A673 (cell line): ENCODE measurements around the gene TNFSF9.
A peak's percentile ranks its signal among the peaks of the same experiment; 100 is the strongest.

Experiments used
- EZH2 ChIP-seq: fragments of 200-600 bp; sonication (generic); IDR thresholded peaks from 2 replicates; pipeline ENCODE4 v1.6.1; 2017; ENCODE audit warnings: borderline replicate concordance, low read depth, mild to moderate bottlenecking, mixed read lengths, antibody characterized with exemption, low read length; ENCODE audit not compliant: poor library complexity, severe bottlenecking
- TF ChIP-seq, protein P1 (sequence below): fragments of 300-800, 200-600 bp; sonication (generic); conservative IDR thresholded peaks from 2 replicates; pipeline ENCODE4 v1.5.1; 2017; ENCODE audit warnings: low read depth, mild to moderate bottlenecking, antibody characterized with exemption, low read length, moderate library complexity, mixed read lengths

DNA sequence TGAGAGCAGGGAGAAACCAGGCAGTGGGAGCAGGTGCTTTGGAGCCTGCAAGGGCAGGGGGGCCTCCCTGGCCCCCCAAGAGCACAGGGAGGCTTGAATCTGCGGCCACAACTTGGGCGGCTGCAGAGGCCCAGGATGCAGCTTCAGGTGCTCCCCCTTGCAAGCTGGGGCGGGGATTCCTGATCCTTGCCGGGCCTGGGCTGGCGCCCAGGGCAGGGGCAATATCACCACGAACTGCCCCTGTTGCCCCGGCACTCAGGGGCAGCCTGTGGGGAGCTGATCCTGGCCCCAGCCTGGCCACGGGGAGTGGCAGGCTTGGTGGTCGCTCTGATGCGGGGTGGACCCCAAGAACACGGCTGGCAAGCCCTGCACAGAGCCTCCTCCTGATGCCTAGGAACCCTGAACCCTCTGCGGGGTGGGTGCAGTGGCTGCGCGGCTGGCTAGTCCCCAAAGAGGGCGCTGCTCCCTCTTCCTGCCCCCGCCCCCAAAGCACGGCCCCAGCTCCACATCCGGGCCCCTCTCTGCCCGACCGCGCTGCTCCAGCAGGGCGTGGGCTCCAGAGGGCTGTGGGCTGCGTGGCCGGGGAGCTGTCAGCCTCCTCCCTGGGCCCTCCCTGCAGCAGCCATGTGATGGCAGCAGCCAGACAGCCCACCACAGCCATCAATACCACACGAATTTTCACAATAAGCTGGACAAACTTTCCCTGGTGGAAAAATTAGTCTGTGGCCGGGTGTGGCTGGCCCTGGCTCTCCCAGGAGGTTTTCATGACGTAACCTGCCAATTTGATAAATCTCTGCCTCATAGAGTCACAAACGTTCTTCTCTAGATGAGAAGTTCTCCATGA is 21.0 kb downstream of the TNFSF9 start:
- TF ChIP-seq, protein P1, sequence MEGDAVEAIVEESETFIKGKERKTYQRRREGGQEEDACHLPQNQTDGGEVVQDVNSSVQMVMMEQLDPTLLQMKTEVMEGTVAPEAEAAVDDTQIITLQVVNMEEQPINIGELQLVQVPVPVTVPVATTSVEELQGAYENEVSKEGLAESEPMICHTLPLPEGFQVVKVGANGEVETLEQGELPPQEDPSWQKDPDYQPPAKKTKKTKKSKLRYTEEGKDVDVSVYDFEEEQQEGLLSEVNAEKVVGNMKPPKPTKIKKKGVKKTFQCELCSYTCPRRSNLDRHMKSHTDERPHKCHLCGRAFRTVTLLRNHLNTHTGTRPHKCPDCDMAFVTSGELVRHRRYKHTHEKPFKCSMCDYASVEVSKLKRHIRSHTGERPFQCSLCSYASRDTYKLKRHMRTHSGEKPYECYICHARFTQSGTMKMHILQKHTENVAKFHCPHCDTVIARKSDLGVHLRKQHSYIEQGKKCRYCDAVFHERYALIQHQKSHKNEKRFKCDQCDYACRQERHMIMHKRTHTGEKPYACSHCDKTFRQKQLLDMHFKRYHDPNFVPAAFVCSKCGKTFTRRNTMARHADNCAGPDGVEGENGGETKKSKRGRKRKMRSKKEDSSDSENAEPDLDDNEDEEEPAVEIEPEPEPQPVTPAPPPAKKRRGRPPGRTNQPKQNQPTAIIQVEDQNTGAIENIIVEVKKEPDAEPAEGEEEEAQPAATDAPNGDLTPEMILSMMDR: peak; percentile 55
- no peak for TF ChIP-seq EZH2
